HepG2 (cell line): ENCODE data around the gene ACAP2. TPM values are rescaled to one million over a fixed set of nuclear protein-coding genes. Genes with fewer than 3 reads are reported as not detected.

Source experiments
- HMGXB4 ChIP-seq, 2 experiments: sonication (generic) in 1 of 2; formaldehyde crosslinking in 1 of 2; IDR thresholded peaks; 2 replicates each; pipeline versions ENCODE4 v1.4.0 to v1.6.1; 2018 to 2020; ENCODE audit warnings: missing genetic modification reagents in 2 of 2, borderline replicate concordance in 1 of 2, low read depth in 1 of 2, mild to moderate bottlenecking in 1 of 2, missing biosample characterization in 1 of 2
- IRF1 ChIP-seq: sonication (generic); formaldehyde crosslinking; IDR thresholded peaks from 2 replicates; pipeline ENCODE4 v1.4.0; 2020; ENCODE audit warnings: low read depth, mild to moderate bottlenecking, missing genetic modification reagents
- ISL2 ChIP-seq: sonication (generic); formaldehyde crosslinking; IDR thresholded peaks from 2 replicates; pipeline ENCODE4 v1.5.0; 2020; ENCODE audit warnings: missing genetic modification reagents
- KDM4B ChIP-seq: sonication (generic); formaldehyde crosslinking; IDR thresholded peaks from 2 replicates; pipeline ENCODE4 v1.4.0; 2020; ENCODE audit warnings: missing genetic modification reagents
- NFYC ChIP-seq: IDR thresholded peaks from 2 replicates; pipeline ENCODE4 v1.6.1; 2016; ENCODE audit warnings: missing genetic modification reagents, missing compliant biosample characterization
- NR2F1 ChIP-seq, 2 experiments: fragments of 450-650 bp in 1 of 2; formaldehyde crosslinking in 1 of 2; IDR thresholded peaks; 2 replicates each; pipeline versions ENCODE4 v1.5.0 to v1.6.1; 2016 to 2020; ENCODE audit warnings: mild to moderate bottlenecking in 1 of 2, missing compliant biosample characterization in 1 of 2, missing genetic modification reagents in 1 of 2, moderate library complexity in 1 of 2
- NR2F2 ChIP-seq: IDR thresholded peaks from 2 replicates; pipeline ENCODE4 v1.6.1; 2012; ENCODE audit warnings: low read depth, inconsistent platforms, borderline replicate concordance
- RBM22 ChIP-seq: fragments of 200-400 bp; formaldehyde crosslinking; optimal IDR thresholded peaks from 2 replicates; pipeline ENCODE3; 2017; ENCODE audit warnings: mild to moderate bottlenecking, low read length, moderate library complexity
- SALL1 ChIP-seq: sonication (generic); formaldehyde crosslinking; IDR thresholded peaks from 2 replicates; pipeline ENCODE4 v1.8.0; 2022; ENCODE audit warnings: mild to moderate bottlenecking, missing genetic modification reagents
- SIN3B ChIP-seq: fragments of 150-350 bp; IDR thresholded peaks from 2 replicates; pipeline ENCODE4 v1.6.1; 2014; ENCODE audit warnings: low read length
- SNAI1 ChIP-seq: sonication (generic); formaldehyde crosslinking; IDR thresholded peaks from 2 replicates; pipeline ENCODE4 v1.5.0; 2020; ENCODE audit warnings: mild to moderate bottlenecking, missing genetic modification reagents, borderline replicate concordance
- ZBTB2 ChIP-seq: sonication (generic); formaldehyde crosslinking; IDR thresholded peaks from 2 replicates; pipeline ENCODE4 v1.8.0; 2022; ENCODE audit warnings: low read depth, missing genetic modification reagents
- ZNF274 ChIP-seq: sonication (generic); formaldehyde crosslinking; IDR thresholded peaks from 2 replicates; pipeline ENCODE4 v1.5.1; 2020; ENCODE audit warnings: mild to moderate bottlenecking, missing genetic modification reagents
- ZNF44 ChIP-seq: sonication (generic); formaldehyde crosslinking; IDR thresholded peaks from 2 replicates; pipeline ENCODE4 v1.5.1; 2020; ENCODE audit warnings: mild to moderate bottlenecking, missing genetic modification reagents
- ZNF549 ChIP-seq: sonication (generic); formaldehyde crosslinking; IDR thresholded peaks from 2 replicates; pipeline ENCODE4 v1.5.0; 2020; ENCODE audit warnings: missing genetic modification reagents
- ZNF552 ChIP-seq: sonication (generic); formaldehyde crosslinking; IDR thresholded peaks from 2 replicates; pipeline ENCODE4 v1.9.0; 2022; ENCODE audit warnings: missing genetic modification reagents, mild to moderate bottlenecking, borderline replicate concordance
- ZNF574 ChIP-seq: sonication (generic); formaldehyde crosslinking; IDR thresholded peaks from 2 replicates; pipeline ENCODE4 v1.4.0; 2020; ENCODE audit warnings: missing genetic modification reagents
- ZNF576 ChIP-seq: sonication (generic); formaldehyde crosslinking; IDR thresholded peaks from 2 replicates; pipeline ENCODE4 v1.4.0; 2020; ENCODE audit warnings: mild to moderate bottlenecking, missing genetic modification reagents
- ZNF720 ChIP-seq: sonication (generic); formaldehyde crosslinking; IDR thresholded peaks from 2 replicates; pipeline ENCODE4 v1.4.0; 2020; ENCODE audit warnings: missing genetic modification reagents
- ZNF737 ChIP-seq: sonication (generic); formaldehyde crosslinking; IDR thresholded peaks from 2 replicates; pipeline ENCODE4 v1.5.0; 2020; ENCODE audit warnings: missing genetic modification reagents, mild to moderate bottlenecking, borderline replicate concordance
- ZNF740 ChIP-seq: sonication (generic); formaldehyde crosslinking; IDR thresholded peaks from 2 replicates; pipeline ENCODE4 v1.4.0; 2020; ENCODE audit warnings: missing genetic modification reagents
- ZSCAN20 ChIP-seq: sonication (generic); formaldehyde crosslinking; IDR thresholded peaks from 2 replicates; pipeline ENCODE4 v1.4.0; 2020; ENCODE audit warnings: missing genetic modification reagents, mild to moderate bottlenecking, borderline replicate concordance
- polyA plus RNA-seq, 8 experiments: library from polyadenylated mRNA; depleted of rRNA in 3 of 8; stranded (reverse) in 7 of 8; unstranded in 1 of 8; fragments of >200 nt; fragmentation: Illumina TruSeq in 4 of 8; extraction: Trizol in 4 of 8; gene quantifications; 2 replicates each; pipeline versions ENCODE4 v1.2.1 to v1.2.3, GENCODE V29; 2011 to 2016; ENCODE audit warnings: low read depth in 4 of 8, missing spikeins in 1 of 8, mixed read lengths in 1 of 8; ENCODE audit not compliant: insufficient read depth in 1 of 8
- total RNA-seq, 5 experiments: library from RNA; depleted of rRNA; stranded (reverse); fragments of >200 nt; fragmentation: Illumina TruSeq; extraction: Trizol; gene quantifications; 2 replicates each; pipeline ENCODE4 v1.2.3, GENCODE V29; 2016; ENCODE audit warnings: low read depth in 1 of 5

ACAP2 gene
- total and polyA plus RNA-seq, 2 of the 13 experiments (the other 11 are each of a cell fraction or from before 2014, with no cell fraction given): 7.3 to 23.9 TPM

- TF ChIP-seq ZNF576 (CRISPR knock-in tag) (no peak), ZNF737 (no peak), ZNF44 (CRISPR knock-in tag) (no peak; the same call in 1 of the 2 replicates), KDM4B (CRISPR knock-in tag) (no peak), ZNF574 (CRISPR knock-in tag) (peak; percentile 63), ZNF720 (CRISPR knock-in tag) (no peak), ZNF274 (CRISPR knock-in tag) (0 out of 2 replicates have a peak, but pooled peaks have one; percentile 18), ZSCAN20 (no peak; the same call in 1 of the 2 replicates), IRF1 (no peak), RBM22 (peak; percentile 99), SALL1 (CRISPR knock-in tag) (peak; percentile 83), ZNF740 (CRISPR knock-in tag) (no peak), NR2F2 (no peak), ZNF552 (CRISPR knock-in tag) (no peak), ISL2 (no peak), SNAI1 (no peak), ZBTB2 (CRISPR knock-in tag) (no peak; the same call in none of the 2 replicates), NR2F1 (CRISPR knock-in tag; IDR thresholded peaks at IDR 0.05) (no peak), ZNF549 (CRISPR knock-in tag) (no peak), HMGXB4 (CRISPR knock-in tag; IDR thresholded peaks at IDR 0.05; ENCODE audit: borderline replicate concordance in 1 of 2, low read depth in 1 of 2) (peak; percentile 75 to 80; a peak in 2 of 4 replicates), SIN3B (no peak), NFYC (CRISPR knock-in tag) (peak; percentile 99)
Measured at GRCh38 chr3:195442573-195443390, at the start of gene ACAP2 (continued).
